ENCODE results near the gene DAP. TPM values are rescaled to one million over a fixed set of nuclear protein-coding genes. Genes with fewer than 3 reads are reported as not detected.

DAP gene
- total and polyA plus RNA-seq, 2 of the 4 experiments (the other 2 are of a cell fraction), result 49.6 to 189 TPM

DNA sequence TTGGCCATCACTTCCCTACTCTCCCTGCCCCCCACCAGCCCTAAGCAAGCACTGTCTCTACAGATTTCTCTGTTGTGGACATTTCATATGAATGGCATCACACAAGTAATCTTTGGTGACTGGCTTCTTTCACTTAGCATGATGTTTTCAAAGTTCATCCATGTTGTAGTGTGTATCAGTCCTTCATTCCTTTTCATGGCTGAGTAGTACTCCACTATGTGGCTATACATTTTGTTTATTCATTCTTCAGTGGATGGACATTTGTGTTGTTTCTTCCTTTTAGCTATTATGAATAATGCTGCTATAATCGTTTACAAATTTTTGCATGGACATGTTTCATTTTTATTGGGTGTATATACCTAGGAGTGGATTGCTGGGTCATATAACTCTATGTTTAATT, 84.1 kb downstream of the DAP start:
- dilution Hi-C loops (cut with HindIII; ENCODE audit: low sequenced_read_pairs, unreplicated experiment), result no loop called here

More for the DNA sequence above, 84.1 kb downstream of the DAP start:
- H4K5ac ChIP-seq (ENCODE audit: low read depth, low read length), result no peak overlapping the region
- no peak overlapping the region for H4K91ac ChIP-seq (ENCODE audit: insufficient read depth, low read depth, low read length)
- H2BK5ac ChIP-seq (ENCODE audit: low read depth, low read length, poor library complexity, severe bottlenecking), result no peak overlapping the region
- H3K4ac ChIP-seq (ENCODE audit: low read depth, low read length), result no peak overlapping the region
- no peak for DNase-seq
- in situ Hi-C loops (cut with MboI; ENCODE audit: low sequenced_read_pairs) (no loop called here), intact Hi-C loops (cut with micrococcal nuclease) (no loop called here)
- H2BK20ac ChIP-seq (ENCODE audit: low read depth, low read length), result no peak overlapping the region
- no peak overlapping the region for H2BK15ac ChIP-seq (ENCODE audit: low read depth, low read length)
- WGBS, 2 experiments (ENCODE audit: extremely low coverage in 2 of 2, insufficient read length in 1 of 2), result no CpG with 5 or more reads among the region's 1 CpG
- H3K9me3 ChIP-seq (ENCODE audit: control insufficient read depth, insufficient read depth, low read length), result no peaks in the 10 kb centered on the region
- TF ChIP-seq SMC3 (IDR thresholded peaks at IDR 0.05; ENCODE audit: low read depth, low read length) (no peak), USF2 (IDR thresholded peaks at IDR 0.05; ENCODE audit: low read depth, low read length) (no peak), NFE2L2 (IDR thresholded peaks at IDR 0.05; ENCODE audit: low read depth, low read length) (no peak), RAD21 (IDR thresholded peaks at IDR 0.05; ENCODE audit: low read length) (no peak), MAZ (IDR thresholded peaks at IDR 0.05; ENCODE audit: borderline replicate concordance, low read depth, low read length) (no peak), RCOR1 (IDR thresholded peaks at IDR 0.05; ENCODE audit: insufficient replicate concordance, low read length) (no peak), FOS (IDR thresholded peaks at IDR 0.05; ENCODE audit: low read depth, low read length) (no peak), MAFK (IDR thresholded peaks at IDR 0.05; ENCODE audit: low read depth, low read length) (no peak), BHLHE40 (IDR thresholded peaks at IDR 0.05; ENCODE audit: low read depth, low read length) (no peak), POLR2A (IDR thresholded peaks at IDR 0.05; ENCODE audit: low read depth, low read length) (no peak), RFX5 (IDR thresholded peaks at IDR 0.05; ENCODE audit: low read depth, low read length) (no peak), CHD1 (IDR thresholded peaks at IDR 0.05; ENCODE audit: low read depth, low read length) (no peak), CTCF (conservative IDR thresholded peaks at IDR 0.05; ENCODE audit: low read depth, low read length) (no peak), CEBPB (IDR thresholded peaks at IDR 0.05; ENCODE audit: low read depth, low read length) (no peak)
- no peak overlapping the region for H3K4me2 ChIP-seq (ENCODE audit: low read depth, low read length)
- no peak overlapping the region for H3K23ac ChIP-seq (ENCODE audit: low read depth, low read length)
- peaks cover 8% of the 10 kb centered on the region; the same call in 1 of the 2 replicates for H3K9me1 ChIP-seq (ENCODE audit: insufficient read depth, low read length)
- H3K4me1 ChIP-seq (ENCODE audit: control insufficient read depth, insufficient read depth, low read length), result no peaks in the 10 kb centered on the region; the same call in 1 of the 2 replicates
- peaks cover 38% of the 10 kb centered on the region for H3K36me3 ChIP-seq (ENCODE audit: control insufficient read depth, insufficient read depth, low read length)
- peaks cover 8% of the 10 kb centered on the region; the same call in 1 of the 2 replicates for H4K20me1 ChIP-seq (ENCODE audit: insufficient read depth, low read length)
- H2AK9ac ChIP-seq (replicated peaks; ENCODE audit: low read depth, low read length, poor library complexity), result no peak overlapping the region
- no peak overlapping the region for H4K8ac ChIP-seq (ENCODE audit: low read depth in 2 of 2, low read length in 2 of 2)
- no peak overlapping the region for H3K4me3 ChIP-seq (ENCODE audit: insufficient read depth, low read depth, low read length)
- H2BK120ac ChIP-seq (ENCODE audit: low read depth, low read length), result no peak overlapping the region
- peaks cover 5 to 10% of the 10 kb centered on the region in 2 experiments; a peak in 2 of 4 replicates for H3K79me1 ChIP-seq (ENCODE audit: low read depth in 1 of 2, low read length in 2 of 2)
- ATAC-seq (ENCODE audit: low read depth), result no peak
- no peak overlapping the region for H3K56ac ChIP-seq (ENCODE audit: extremely low read depth, insufficient read depth, low read length)
- H3K27ac ChIP-seq (ENCODE audit: insufficient read depth, low read length), result no peak overlapping the region
- no peak overlapping the region for H3K14ac ChIP-seq (replicated peaks; ENCODE audit: low read depth, low read length)
- H2AFZ ChIP-seq (replicated peaks; ENCODE audit: low read length, poor library complexity), result no peak overlapping the region
- POLR2A ChIA-PET (ENCODE audit: unreplicated experiment), result no interaction called here
- no peak overlapping the region for H3K9ac ChIP-seq (ENCODE audit: low read depth, low read length)
- no peak overlapping the region for H3K18ac ChIP-seq (ENCODE audit: low read depth, low read length)
- BruUV-seq (replicated peaks), result no TSS peak
- CTCF ChIA-PET, result no interaction called here
- H2AK5ac ChIP-seq (ENCODE audit: low read depth, low read length), result no peak overlapping the region
- peaks cover under 1% of the 10 kb centered on the region; the same call in 1 of the 2 replicates for H3K27me3 ChIP-seq (ENCODE audit: control insufficient read depth, insufficient read depth, low read length)
